Heart right ventricle (tissue), 16 donors: ENCODE results near the gene RAB8B. TPM values are rescaled to one million over a fixed set of nuclear protein-coding genes. Genes with fewer than 3 reads are reported as not detected.

Source experiments
- ATAC-seq, 8 donors: fragments of 200-7000 bp; cut with Tn5 transposase; one replicate each; pipeline ENCODE4 v1.9.1; 2020; ENCODE audit warnings: mild to moderate bottlenecking in 8 of 8, moderate library complexity in 8 of 8, moderate number of reproducible peaks in 1 of 8
- DNase-seq, 2 donors: peaks; one replicate each; pipeline ENCODE4 v3.0.0-alpha.2; 2020
- H3K27ac ChIP-seq, 10 donors: fragments of 200-600 bp; sonication (generic) in 2 of 10; one replicate each; pipeline versions ENCODE4 v1.5.0 to v1.8.0; 2020 to 2022; ENCODE audit warnings: mild to moderate bottlenecking in 3 of 10
- H3K27me3 ChIP-seq, 7 donors: fragments of 200-600 bp; one replicate each; pipeline ENCODE4 v1.8.0; 2021 to 2022; ENCODE audit warnings: mild to moderate bottlenecking in 2 of 7
- H3K36me3 ChIP-seq, 9 donors: fragments of 200-600 bp; sonication (generic) in 1 of 9; one replicate each; pipeline versions ENCODE4 v1.5.0 to v1.8.0; 2020 to 2022; ENCODE audit warnings: mild to moderate bottlenecking in 2 of 9
- H3K4me1 ChIP-seq, 9 donors: fragments of 200-600 bp; sonication (generic) in 1 of 9; one replicate each; pipeline versions ENCODE4 v1.5.0 to v1.8.0; 2020 to 2022; ENCODE audit warnings: mild to moderate bottlenecking in 4 of 9
- H3K4me3 ChIP-seq, 10 donors: fragments of 200-600 bp; sonication (generic) in 2 of 10; one replicate each; pipeline versions ENCODE4 v1.5.0 to v1.8.0; 2020 to 2022; ENCODE audit warnings: mild to moderate bottlenecking in 7 of 10, moderate library complexity in 2 of 10
- H3K9me3 ChIP-seq, 11 donors: fragments of 200-600 bp in 10 of 11; sonication (generic) in 2 of 11; one replicate each; pipeline versions ENCODE4 v1.5.0 to v1.8.0; 2013 to 2022; ENCODE audit warnings: mild to moderate bottlenecking in 2 of 11, control low read depth in 1 of 11, moderate library complexity in 1 of 11
- WGBS, 2 donors: extraction: QIAGEN DNeasy Blood & Tissue Kit; methylation state at CpG; one replicate each; pipeline ENCODE4 v1.1.7; 2013; ENCODE audit warnings: inconsistent platforms in 1 of 2; 5-methylcytosine and 5-hydroxymethylcytosine counted together
- intact Hi-C, 10 donors: fragments of 100-400 bp; cut with DNase I; formaldehyde crosslinking; loops; one replicate each; pipeline versions ENCODE4 v1.11.1 to v1.14.2; 2022
- polyA plus RNA-seq, 2 donors: library from polyadenylated mRNA; stranded (reverse); fragments of 200-250 nt; gene quantifications; one replicate each; pipeline ENCODE4 v1.2.3, GENCODE V29; 2013
- total RNA-seq, 10 donors: library from RNA; stranded (reverse); fragmentation: NEBNext Ultra II Directional in 3 of 10; extraction: Animal tissue kit (Norgen Biotek cat#: 25700) in 3 of 10; gene quantifications; one replicate each; pipeline versions ENCODE4 v1.2.1 to v1.2.4, GENCODE V29; 2021 to 2023
- TF ChIP-seq, protein P1 (sequence below), 9 donors: fragments of 200-600 bp; sonication (generic) in 2 of 9; IDR thresholded peaks; one replicate each; pipeline versions ENCODE4 v1.5.0 to v1.8.0; 2021 to 2022; ENCODE audit warnings: antibody characterized with exemption in 9 of 9, mild to moderate bottlenecking in 5 of 9, moderate library complexity in 1 of 9
- donor health status: Arrhythmogenic right ventricular cardiomyopathy.
- donor health status: ischemic (EF 13 %, LVEDD 7.1; RV severe dilation, severe dysfunction).
- donor health status: healthy with polysubstance abuse.
- donor health status: DM: no; HTN: yes; CAD: no.
- donor health status: DM: no; HTN: no; CAD: no.
- donor health status: ischemic (EF 25% LVEDD 6.9; RV normal size, moderate dysfunction).
- donor health status: ischemic (EF 25% LVEDD 5.7; RV mildly dilated, moderate dysfunction).
- donor health status: healthy.
- donor health status: DM: yes; HTN: yes; CAD: no.
- donor health status: Ischemic cardiomyopathy.
- donor health status: ischemic (EF 35%, LVEDD 5.7; RV mildly dilated, moderate dysfunction).
- donor health status: nonischemic (EF 11% LVEDD 7.7; RV severe dilation, severe dysfunction).
- donor health status: DM: yes; HTN: yes; CAD: no.
- donor health status: PGD.
- donor health status: ischemic (EF 29% LVEDD 5.4; RV normal size, mild dysfunction).
- donor health status: nonischemic (EF 23%, LVEDD 6.1; RV moderate dilation, normal function).

RAB8B gene
- total and polyA plus RNA-seq, 12 donors = 4.4 to 27.7 (median 6.9) TPM

DNA sequence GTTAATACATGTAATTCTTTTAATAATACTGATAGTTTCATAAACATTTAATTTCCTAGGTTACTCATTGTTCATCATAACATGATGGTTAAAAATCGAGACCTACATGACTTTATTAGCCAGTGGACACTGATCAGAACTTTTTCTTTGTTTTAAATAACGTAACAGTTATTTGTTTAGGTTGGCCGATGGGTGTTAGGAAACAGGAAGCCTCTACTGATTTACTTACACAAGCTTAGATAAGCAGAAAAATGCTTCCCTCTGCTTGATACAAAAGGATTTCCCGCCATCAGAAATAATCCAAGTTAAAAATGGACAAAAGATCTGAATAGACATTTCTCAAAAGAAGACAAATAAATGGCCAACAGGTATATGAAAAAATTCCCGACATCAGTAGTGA lies 71.4 kb downstream of the RAB8B start:
- H3K9me3 ChIP-seq = no peaks in the 10 kb centered on the region
- no peak overlapping the region for H3K4me3 ChIP-seq
- intact Hi-C loops = no loop called here
- 56 to 62% methylated on average over 5 of the region's 5 CpGs for WGBS, 2 donors
- no peak for DNase-seq
- no peak overlapping the region for H3K27ac ChIP-seq
- H3K4me1 ChIP-seq = peaks cover 0 to 8% (median 0%) of the 10 kb centered on the region in 9 donors
- no peak for ATAC-seq
- TF ChIP-seq, protein P1, sequence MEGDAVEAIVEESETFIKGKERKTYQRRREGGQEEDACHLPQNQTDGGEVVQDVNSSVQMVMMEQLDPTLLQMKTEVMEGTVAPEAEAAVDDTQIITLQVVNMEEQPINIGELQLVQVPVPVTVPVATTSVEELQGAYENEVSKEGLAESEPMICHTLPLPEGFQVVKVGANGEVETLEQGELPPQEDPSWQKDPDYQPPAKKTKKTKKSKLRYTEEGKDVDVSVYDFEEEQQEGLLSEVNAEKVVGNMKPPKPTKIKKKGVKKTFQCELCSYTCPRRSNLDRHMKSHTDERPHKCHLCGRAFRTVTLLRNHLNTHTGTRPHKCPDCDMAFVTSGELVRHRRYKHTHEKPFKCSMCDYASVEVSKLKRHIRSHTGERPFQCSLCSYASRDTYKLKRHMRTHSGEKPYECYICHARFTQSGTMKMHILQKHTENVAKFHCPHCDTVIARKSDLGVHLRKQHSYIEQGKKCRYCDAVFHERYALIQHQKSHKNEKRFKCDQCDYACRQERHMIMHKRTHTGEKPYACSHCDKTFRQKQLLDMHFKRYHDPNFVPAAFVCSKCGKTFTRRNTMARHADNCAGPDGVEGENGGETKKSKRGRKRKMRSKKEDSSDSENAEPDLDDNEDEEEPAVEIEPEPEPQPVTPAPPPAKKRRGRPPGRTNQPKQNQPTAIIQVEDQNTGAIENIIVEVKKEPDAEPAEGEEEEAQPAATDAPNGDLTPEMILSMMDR (IDR thresholded peaks at IDR 0.05) = no peak
- no peaks in the 10 kb centered on the region for H3K27me3 ChIP-seq
- H3K36me3 ChIP-seq = peaks cover 0 to 99% (median 11%) of the 10 kb centered on the region in 9 donors

DNA sequence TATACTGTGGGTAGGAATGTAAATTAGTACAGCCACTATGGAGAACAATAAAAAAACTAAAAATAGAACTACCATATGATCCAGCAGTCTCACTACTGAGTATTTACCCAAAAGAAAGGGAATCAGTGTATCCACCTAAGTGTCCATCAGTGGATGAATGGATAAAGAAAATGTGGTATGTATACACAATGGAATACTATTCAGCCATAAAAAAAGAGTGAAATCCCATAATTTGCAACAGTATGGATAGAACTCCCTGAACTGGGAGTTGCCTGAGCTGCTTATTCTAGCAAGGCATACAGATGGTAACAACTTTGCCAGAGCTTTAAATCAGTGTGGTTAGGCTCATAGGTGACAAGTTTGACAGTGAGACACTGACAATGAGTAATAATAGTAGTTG lies 71.9 kb downstream of the RAB8B start:
- no peak for ATAC-seq
- Histone ChIP-seq H3K27ac (no peak overlapping the region), H3K4me3 (no peak overlapping the region), H3K36me3 (peaks cover 0 to 99% (median 11%) of the 10 kb centered on the region in 9 donors), H3K9me3 (no peaks in the 10 kb centered on the region), H3K4me1 (peaks cover 0 to 8% (median 0%) of the 10 kb centered on the region in 9 donors), H3K27me3 (no peaks in the 10 kb centered on the region)
- TF ChIP-seq, protein P1 (IDR thresholded peaks at IDR 0.05) = no peak
- intact Hi-C loops = no loop called here
- no peak for DNase-seq

DNA sequence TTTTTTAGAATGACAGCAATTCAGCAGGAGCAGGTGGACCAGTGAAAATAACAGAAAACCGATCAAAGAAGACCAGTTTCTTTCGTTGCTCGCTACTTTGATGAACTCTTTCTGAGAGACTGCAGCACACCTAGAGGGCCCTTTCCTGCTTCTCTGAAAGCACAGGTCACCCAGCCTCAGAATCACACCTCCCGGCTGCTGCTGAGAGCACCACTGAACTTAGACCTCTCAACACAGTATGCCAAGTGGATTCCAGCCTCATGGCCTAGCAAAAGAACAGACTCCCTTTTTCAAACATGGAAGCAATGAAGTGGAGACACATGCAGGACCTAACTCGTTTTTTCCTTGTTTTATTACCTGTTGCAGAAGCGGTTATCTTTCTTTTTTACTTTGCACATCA lies 74.1 kb downstream of the RAB8B start:
- TF ChIP-seq, protein P1 (IDR thresholded peaks at IDR 0.05) = no peak
- peaks cover 0 to 97% (median 9%) of the 10 kb centered on the region in 9 donors for H3K36me3 ChIP-seq
- DNase-seq (no peak), ATAC-seq (no peak)
- H3K27ac ChIP-seq = no peak overlapping the region
- intact Hi-C loops = no loop called here
- WGBS, 2 donors = 86 to 93% methylated on average over 6 of the region's 6 CpGs
- H3K4me3 ChIP-seq = no peak overlapping the region
- H3K9me3 ChIP-seq = no peaks in the 10 kb centered on the region
- no peaks in the 10 kb centered on the region for H3K27me3 ChIP-seq
- peaks cover 0 to 4% (median 0%) of the 10 kb centered on the region in 9 donors for H3K4me1 ChIP-seq

DNA sequence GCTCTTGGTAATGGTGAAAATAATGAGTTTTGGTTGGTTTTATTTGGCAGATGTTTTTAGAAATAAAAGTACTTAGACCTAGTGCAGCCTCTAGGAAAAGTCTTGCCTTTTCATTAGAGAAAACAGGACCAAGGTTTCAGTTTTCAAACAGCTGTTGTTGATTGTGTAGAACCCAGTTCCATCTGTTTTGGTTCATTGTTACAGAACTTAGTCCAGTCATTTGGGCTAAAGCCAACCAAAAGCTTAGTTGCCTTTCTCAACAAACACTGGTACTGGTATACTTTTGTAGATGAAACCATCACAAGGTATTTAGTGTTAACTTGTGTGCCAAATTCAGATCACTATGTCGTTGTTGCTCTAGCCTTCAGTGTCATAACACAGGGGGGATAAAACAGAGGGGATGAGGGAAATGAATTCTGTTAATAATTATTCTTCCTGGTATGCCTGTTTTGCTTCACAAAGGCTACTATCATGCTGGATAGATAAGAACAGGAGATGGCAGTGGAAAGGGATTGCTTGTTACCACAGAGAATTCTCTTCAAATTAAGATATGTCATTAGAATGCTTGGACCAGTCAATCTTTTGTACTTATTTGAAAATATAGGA lies 75.4 kb downstream of the RAB8B start:
- ATAC-seq (no peak), DNase-seq (no peak)
- no peaks in the 10 kb centered on the region for H3K9me3 ChIP-seq
- H3K4me1 ChIP-seq = peaks cover 0 to 4% (median 0%) of the 10 kb centered on the region in 9 donors
- no peak overlapping the region for H3K27ac ChIP-seq
- H3K4me3 ChIP-seq = no peak overlapping the region
- TF ChIP-seq, protein P1 (IDR thresholded peaks at IDR 0.05) = no peak
- 59 to 68% methylated on average over 1 of the region's 1 CpG for WGBS, 2 donors
- H3K36me3 ChIP-seq = peaks cover 0 to 89% (median 5%) of the 10 kb centered on the region in 9 donors
- H3K27me3 ChIP-seq = no peaks in the 10 kb centered on the region
- intact Hi-C loops = loop anchor here in 1 of 10 donors (5.0 kb wide), 1 partner anchor 1208 kb away; no protein-coding TSS in a partner anchor
